Gastroesophageal sphincter (tissue), 4 donors: ENCODE measurements around the gene COL8A1. TPM values are rescaled to one million over a fixed set of nuclear protein-coding genes. Genes with fewer than 3 reads are reported as not detected.

ENCODE experiments used
- ATAC-seq: fragments of 150-250 bp; one replicate; pipeline ENCODE4 v1.9.1; 2016; ENCODE audit warnings: mild to moderate bottlenecking, moderate library complexity
- H3K27ac ChIP-seq, 4 donors: fragments of 200-600 bp; sonication (generic) in 3 of 4; 1 replicate in 3 of 4; 2 replicates in 1 of 4; pipeline ENCODE4 v1.5.1; 2016 to 2019
- H3K27me3 ChIP-seq: fragments of 200-600 bp; sonication (generic); one replicate; pipeline ENCODE4 v1.5.1; 2019
- H3K36me3 ChIP-seq, 2 donors: fragments of 200-600 bp; sonication (generic); one replicate each; pipeline ENCODE4 v1.5.1; 2019; ENCODE audit warnings: control low read depth in 1 of 2
- H3K4me1 ChIP-seq, 3 donors: fragments of 200-600 bp; sonication (generic); 1 replicate in 2 of 3; 2 replicates in 1 of 3; pipeline ENCODE4 v1.5.1; 2016 to 2019; ENCODE audit warnings: control low read depth in 2 of 3
- H3K4me3 ChIP-seq, 2 donors: fragments of 200-600 bp; sonication (generic); one replicate each; pipeline ENCODE4 v1.5.1; 2019; ENCODE audit warnings: mild to moderate bottlenecking in 1 of 2, moderate library complexity in 1 of 2
- H3K9me3 ChIP-seq, 3 donors: fragments of 200-600 bp; sonication (generic); one replicate each; pipeline ENCODE4 v1.5.1; 2017 to 2019; ENCODE audit warnings: control low read depth in 2 of 3
- EP300 ChIP-seq: sonication (generic); formaldehyde crosslinking; IDR thresholded peaks from one replicate; pipeline ENCODE4 v1.6.1; 2017; ENCODE audit warnings: antibody characterized with exemption, mild to moderate bottlenecking
- POLR2A ChIP-seq, 2 donors: fragments of 450-650 bp; IDR thresholded peaks; one replicate each; pipeline ENCODE4 v1.6.1; 2017; ENCODE audit warnings: antibody characterized with exemption in 2 of 2, mild to moderate bottlenecking in 2 of 2, moderate library complexity in 1 of 2
- POLR2AphosphoS5 ChIP-seq: sonication (generic); formaldehyde crosslinking; IDR thresholded peaks from one replicate; pipeline ENCODE4 v1.6.1; 2017; ENCODE audit warnings: antibody characterized with exemption
- WGBS, 2 donors: methylation state at CpG; one replicate each; pipeline ENCODE4 v1.1.5; 2018; ENCODE audit warnings: low coverage in 1 of 2; 5-methylcytosine and 5-hydroxymethylcytosine counted together
- total RNA-seq, 4 donors: library from RNA; depleted of rRNA; stranded (reverse); fragments of >200 nt; gene quantifications; one replicate each; pipeline ENCODE4 v1.1.0, GENCODE V29; 2016
- TF ChIP-seq, protein P1 (sequence below), 4 experiments: fragments of 200-600 bp in 2 of 4; fragments of 450-650 bp in 2 of 4; sonication (generic) in 1 of 4; IDR thresholded peaks; one replicate each; pipeline ENCODE4 v1.5.1; 2017 to 2019; ENCODE audit warnings: antibody characterized with exemption in 4 of 4, mild to moderate bottlenecking in 2 of 4, moderate library complexity in 2 of 4

Gene COL8A1
- total RNA-seq, 4 donors from 2014 or later = 20.3 to 136 (median 80.1) TPM

DNA sequence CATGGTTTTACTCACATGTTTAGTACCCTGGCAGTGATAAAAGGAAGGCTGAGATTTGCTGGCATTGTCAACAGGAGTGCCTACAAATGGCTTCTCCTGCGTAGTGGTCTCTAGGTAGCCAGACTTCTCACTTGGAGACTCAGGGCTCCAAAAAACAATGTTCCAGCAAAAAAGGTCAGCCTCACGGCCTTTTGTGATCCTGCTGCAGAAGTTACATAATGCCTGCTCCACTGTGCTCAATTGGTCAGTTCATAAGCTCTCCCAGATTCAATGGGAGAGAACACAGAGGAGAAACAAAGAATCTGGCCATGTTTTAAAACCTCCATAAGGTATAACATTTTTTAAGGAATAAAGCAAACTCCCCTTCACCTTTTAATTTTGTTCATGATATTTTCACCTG is 103.2 kb downstream of the COL8A1 start:
- peak; percentile 50 for ATAC-seq
- H3K27me3 ChIP-seq = no peaks in the 10 kb centered on the region
- no peak overlapping the region for H3K27ac ChIP-seq
- H3K36me3 ChIP-seq = no peaks in the 10 kb centered on the region
- H3K4me1 ChIP-seq = peaks cover 0 to 10% (median 0%) of the 10 kb centered on the region in 3 donors
- TF ChIP-seq EP300 = no peak
- TF ChIP-seq, protein P1, sequence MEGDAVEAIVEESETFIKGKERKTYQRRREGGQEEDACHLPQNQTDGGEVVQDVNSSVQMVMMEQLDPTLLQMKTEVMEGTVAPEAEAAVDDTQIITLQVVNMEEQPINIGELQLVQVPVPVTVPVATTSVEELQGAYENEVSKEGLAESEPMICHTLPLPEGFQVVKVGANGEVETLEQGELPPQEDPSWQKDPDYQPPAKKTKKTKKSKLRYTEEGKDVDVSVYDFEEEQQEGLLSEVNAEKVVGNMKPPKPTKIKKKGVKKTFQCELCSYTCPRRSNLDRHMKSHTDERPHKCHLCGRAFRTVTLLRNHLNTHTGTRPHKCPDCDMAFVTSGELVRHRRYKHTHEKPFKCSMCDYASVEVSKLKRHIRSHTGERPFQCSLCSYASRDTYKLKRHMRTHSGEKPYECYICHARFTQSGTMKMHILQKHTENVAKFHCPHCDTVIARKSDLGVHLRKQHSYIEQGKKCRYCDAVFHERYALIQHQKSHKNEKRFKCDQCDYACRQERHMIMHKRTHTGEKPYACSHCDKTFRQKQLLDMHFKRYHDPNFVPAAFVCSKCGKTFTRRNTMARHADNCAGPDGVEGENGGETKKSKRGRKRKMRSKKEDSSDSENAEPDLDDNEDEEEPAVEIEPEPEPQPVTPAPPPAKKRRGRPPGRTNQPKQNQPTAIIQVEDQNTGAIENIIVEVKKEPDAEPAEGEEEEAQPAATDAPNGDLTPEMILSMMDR (IDR thresholded peaks at IDR 0.05) = no peak
- WGBS, 2 donors = 30 to 33% methylated on average over 1 to 2 of the region's 2 CpGs
- no peak overlapping the region for H3K4me3 ChIP-seq
- no peaks in the 10 kb centered on the region for H3K9me3 ChIP-seq

DNA sequence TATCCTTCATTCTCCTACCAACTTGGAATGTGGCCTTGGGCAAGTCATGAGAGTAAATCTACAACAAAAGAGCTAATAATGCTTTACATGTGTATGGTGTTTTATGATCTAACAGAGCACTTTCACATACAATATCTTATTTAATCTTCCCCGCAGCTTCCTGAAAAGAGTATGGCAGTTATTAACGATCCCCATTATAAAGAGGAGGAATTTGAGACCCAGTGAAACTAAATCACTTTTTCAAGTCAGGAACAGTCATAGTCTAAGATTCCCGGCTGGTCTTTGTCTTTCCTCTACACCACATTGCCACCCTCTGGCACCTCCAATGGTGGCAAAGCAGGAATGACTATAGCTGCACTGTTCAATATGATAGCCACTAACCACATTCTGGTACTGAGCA is 109.5 kb downstream of the COL8A1 start:
- WGBS, 2 donors = 58 to 61% methylated on average over 2 to 3 of the region's 3 CpGs
- no peaks in the 10 kb centered on the region for H3K36me3 ChIP-seq
- H3K4me1 ChIP-seq = no peaks in the 10 kb centered on the region
- no peak for ATAC-seq
- TF ChIP-seq, protein P1 (IDR thresholded peaks at IDR 0.05) = peak in 3 of 4 experiments; percentile 18 to 39 (median 31)
- TF ChIP-seq POLR2A (IDR thresholded peaks at IDR 0.05) (no peak), EP300 (no peak), POLR2AphosphoS5 (no peak)
- H3K9me3 ChIP-seq = no peaks in the 10 kb centered on the region
- no peak overlapping the region for H3K27ac ChIP-seq
- H3K27me3 ChIP-seq = no peaks in the 10 kb centered on the region
- no peak overlapping the region for H3K4me3 ChIP-seq

DNA sequence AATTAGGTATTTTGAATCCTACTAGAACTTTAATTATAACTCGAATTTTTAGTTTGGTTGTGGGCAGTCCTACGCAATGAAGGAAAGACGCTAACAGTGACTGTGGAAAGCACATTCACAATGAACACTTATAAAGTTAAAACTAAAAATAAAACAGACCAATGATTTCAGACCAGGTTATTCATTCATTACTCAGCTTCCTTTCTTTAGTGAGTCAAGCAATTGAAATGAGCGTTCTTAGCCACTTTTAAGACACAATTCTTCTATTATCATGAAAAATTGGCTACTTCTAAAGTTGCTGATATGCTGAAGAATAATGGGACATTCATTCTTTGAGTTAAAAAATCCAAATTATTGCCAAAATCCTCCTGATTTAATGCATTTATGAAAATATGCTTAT is 113.3 kb downstream of the COL8A1 start:
- no peaks in the 10 kb centered on the region for H3K9me3 ChIP-seq
- TF ChIP-seq, protein P1 (IDR thresholded peaks at IDR 0.05) = no peak
- no peak for TF ChIP-seq POLR2AphosphoS5
- TF ChIP-seq EP300 = no peak
- TF ChIP-seq POLR2A (IDR thresholded peaks at IDR 0.05) = no peak
- H3K27ac ChIP-seq = no peak overlapping the region
- no peak for ATAC-seq
- H3K27me3 ChIP-seq = no peaks in the 10 kb centered on the region
- WGBS, 2 donors = 54 to 63% methylated on average over 4 of the region's 4 CpGs
- H3K4me3 ChIP-seq = no peak overlapping the region
- no peaks in the 10 kb centered on the region for H3K36me3 ChIP-seq
- H3K4me1 ChIP-seq = peaks cover 0 to 7% (median 3%) of the 10 kb centered on the region in 3 donors

DNA sequence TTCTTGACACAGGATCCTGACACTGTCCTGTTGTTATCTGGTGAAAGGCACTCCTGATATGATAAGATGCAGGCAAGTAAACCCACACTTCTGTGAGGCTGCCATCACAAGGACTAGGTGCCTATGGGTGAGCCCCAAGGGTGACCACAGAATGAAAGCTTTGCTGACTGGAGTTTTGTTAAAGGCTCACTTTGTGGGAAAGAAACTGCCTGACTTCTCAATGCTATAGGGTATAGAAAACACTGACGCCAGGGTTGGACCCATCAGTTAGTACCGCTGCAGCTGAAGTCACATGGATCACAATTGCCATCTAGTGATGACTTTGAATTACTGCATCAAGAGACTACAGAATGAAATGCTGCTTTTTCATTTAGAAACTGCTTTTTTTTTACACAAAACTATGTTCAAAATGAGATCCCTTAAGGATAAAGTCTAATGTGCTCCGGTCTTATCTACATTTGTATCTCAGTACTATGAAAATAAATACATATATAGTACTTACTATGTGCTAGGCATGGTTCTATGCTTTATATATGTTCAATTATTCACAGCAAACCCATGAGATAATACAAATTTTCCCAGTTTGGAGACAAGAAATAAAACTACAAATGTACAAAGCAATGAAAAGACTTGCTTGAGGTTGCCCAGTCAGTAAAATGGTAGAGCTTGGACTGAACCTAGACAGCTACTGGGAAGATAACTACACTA is 115.0 kb downstream of the COL8A1 start:
- 7 to 10% methylated on average over 3 of the region's 3 CpGs for WGBS, 2 donors
- Histone ChIP-seq H3K36me3 (no peaks in the 10 kb centered on the region), H3K27me3 (no peaks in the 10 kb centered on the region), H3K4me1 (peaks cover 4 to 18% (median 5%) of the 10 kb centered on the region in 3 donors), H3K4me3 (no peak overlapping the region), H3K27ac (no peak overlapping the region), H3K9me3 (no peaks in the 10 kb centered on the region)
- ATAC-seq = peak; percentile 62
- TF ChIP-seq POLR2A (IDR thresholded peaks at IDR 0.05) (no peak), POLR2AphosphoS5 (no peak), EP300 (no peak)
- TF ChIP-seq, protein P1 (IDR thresholded peaks at IDR 0.05) = peak; percentile 49 to 79 (median 70)

DNA sequence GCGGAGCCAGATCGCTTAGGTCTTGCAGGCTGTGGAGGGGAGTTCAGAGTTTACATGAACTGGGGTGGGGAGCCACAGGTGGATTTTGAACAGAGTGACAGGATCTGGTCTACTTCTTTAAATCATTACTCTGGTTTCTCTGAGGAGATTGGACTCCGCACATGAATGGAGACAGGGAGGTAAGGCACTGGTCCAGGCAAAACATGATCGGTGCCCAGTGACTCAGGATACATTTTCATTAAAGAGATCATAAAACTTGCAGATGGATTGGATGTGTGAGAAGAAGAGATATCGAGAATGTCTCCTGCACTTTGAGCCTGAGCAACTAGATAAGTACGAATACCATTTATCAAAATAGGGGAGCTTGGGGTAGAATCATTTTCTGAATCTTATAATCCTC is 117.4 kb downstream of the COL8A1 start:
- ATAC-seq = no peak
- no peaks in the 10 kb centered on the region for H3K27me3 ChIP-seq
- no peak overlapping the region for H3K27ac ChIP-seq
- H3K9me3 ChIP-seq = no peaks in the 10 kb centered on the region
- WGBS, 2 donors = 93 to 98% methylated on average over 3 to 5 of the region's 6 CpGs
- no peak overlapping the region for H3K4me3 ChIP-seq
- H3K36me3 ChIP-seq = no peaks in the 10 kb centered on the region
- TF ChIP-seq POLR2AphosphoS5 = no peak
- no peak for TF ChIP-seq EP300
- TF ChIP-seq, protein P1 (IDR thresholded peaks at IDR 0.05) = no peak
- TF ChIP-seq POLR2A (IDR thresholded peaks at IDR 0.05) = no peak
- peaks cover 6 to 36% (median 8%) of the 10 kb centered on the region in 3 donors for H3K4me1 ChIP-seq
